HEK293T (cell line): ENCODE results near the gene EFEMP1.

Experiments used
- CTCF ChIA-PET: fragments of 350-600 bp; formaldehyde crosslinking; extraction: SDS; loops from one replicate; lab custom pipeline; 2021; ENCODE audit warnings: antibody characterized with exemption, inconsistent platforms; lab: Yijun Ruan, JAX
- POLR2A ChIA-PET: fragments of 350-600 bp; formaldehyde crosslinking; extraction: SDS; loops from one replicate; lab custom pipeline; 2020; ENCODE audit warnings: antibody characterized with exemption, inconsistent platforms; lab: Yijun Ruan, JAX
- DNase-seq: peaks from one replicate; pipeline ENCODE4 v3.0.0; 2012; ENCODE audit warnings: mixed read lengths; ENCODE audit errors: extremely low spot score
- ARNT ChIP-seq: fragments of 450-650 bp; IDR thresholded peaks from 2 replicates; pipeline ENCODE4 v1.6.1; 2017; ENCODE audit warnings: mild to moderate bottlenecking
- BHLHE40 ChIP-seq: fragments of 450-650 bp; IDR thresholded peaks from 2 replicates; pipeline ENCODE4 v1.6.1; 2016; ENCODE audit warnings: mild to moderate bottlenecking, moderate library complexity, borderline replicate concordance
- CTBP1 ChIP-seq: fragments of 450-650 bp; IDR thresholded peaks from 2 replicates; pipeline ENCODE4 v1.6.1; 2016; ENCODE audit warnings: borderline replicate concordance
- ELF4 ChIP-seq: fragments of 450-650 bp; IDR thresholded peaks from 2 replicates; pipeline ENCODE4 v1.6.1; 2017; ENCODE audit warnings: antibody characterized with exemption
- FOXA1 ChIP-seq: fragments of 450-650 bp; IDR thresholded peaks from 2 replicates; pipeline ENCODE4 v1.6.1; 2016; ENCODE audit warnings: mild to moderate bottlenecking
- FOXK2 ChIP-seq: fragments of 450-650 bp; IDR thresholded peaks from 2 replicates; pipeline ENCODE4 v1.6.1; 2016; ENCODE audit warnings: mild to moderate bottlenecking
- FOXM1 ChIP-seq: fragments of 450-650 bp; IDR thresholded peaks from 2 replicates; pipeline ENCODE4 v1.6.1; 2017; ENCODE audit warnings: mild to moderate bottlenecking, borderline replicate concordance
- HDGF ChIP-seq: fragments of 450-650 bp; IDR thresholded peaks from 2 replicates; pipeline ENCODE4 v1.6.1; 2017; ENCODE audit warnings: antibody characterized with exemption, borderline replicate concordance
- L3MBTL2 ChIP-seq: fragments of 450-650 bp; conservative IDR thresholded peaks from 2 replicates; pipeline ENCODE4 v1.6.1; 2016; ENCODE audit warnings: mild to moderate bottlenecking
- LEF1 ChIP-seq: fragments of 450-650 bp; IDR thresholded peaks from 2 replicates; pipeline ENCODE4 v1.6.1; 2017; ENCODE audit warnings: mild to moderate bottlenecking, borderline replicate concordance
- NFRKB ChIP-seq: fragments of 450-650 bp; IDR thresholded peaks from 2 replicates; pipeline ENCODE4 v1.6.1; 2016; ENCODE audit warnings: mild to moderate bottlenecking, moderate library complexity
- PKNOX1 ChIP-seq: fragments of 450-650 bp; IDR thresholded peaks from 2 replicates; pipeline ENCODE4 v1.6.1; 2016
- SP1 ChIP-seq: fragments of 450-650 bp; IDR thresholded peaks from 2 replicates; pipeline ENCODE4 v1.6.1; 2017
- SUZ12 ChIP-seq: fragments of 450-650 bp; IDR thresholded peaks from 2 replicates; pipeline ENCODE4 v1.6.1; 2016; ENCODE audit warnings: mild to moderate bottlenecking
- TARDBP ChIP-seq: fragments of 450-650 bp; IDR thresholded peaks from 2 replicates; pipeline ENCODE4 v1.6.1; 2016
- ZNF384 ChIP-seq: fragments of 450-650 bp; IDR thresholded peaks from 2 replicates; pipeline ENCODE4 v1.6.1; 2016

EFEMP1 gene

GRCh38 chr2:55883357-55883756 lies 40.2 kb downstream of the EFEMP1 start:
- TF ChIP-seq CTBP1, result no peak
- TF ChIP-seq PKNOX1, result no peak
- no peak for TF ChIP-seq ARNT
- TF ChIP-seq SUZ12, result no peak
- TF ChIP-seq ZNF384, result no peak
- TF ChIP-seq L3MBTL2, result no peak
- TF ChIP-seq NFRKB, result no peak
- TF ChIP-seq FOXM1, result no peak
- TF ChIP-seq TARDBP, result no peak
- no peak for TF ChIP-seq HDGF
- POLR2A ChIA-PET, result no interaction called here
- DNase-seq, result no peak
- CTCF ChIA-PET, result no interaction called here

GRCh38 chr2:55882954-55883353 lies 40.6 kb downstream of the EFEMP1 start:
- DNase-seq, result no peak
- CTCF ChIA-PET, result no interaction called here
- POLR2A ChIA-PET, result no interaction called here
- TF ChIP-seq ZNF384 (no peak), BHLHE40 (no peak), LEF1 (no peak), FOXM1 (no peak), SP1 (no peak), NFRKB (no peak), FOXA1 (no peak)

GRCh38 chr2:55880416-55881143 lies 43.0 kb downstream of the EFEMP1 start:
- ChIA-PET CTCF (no interaction called here), POLR2A (no interaction called here)
- TF ChIP-seq L3MBTL2 (no peak), BHLHE40 (no peak), HDGF (no peak), CTBP1 (no peak), PKNOX1 (no peak), LEF1 (no peak)
- no peak for DNase-seq

GRCh38 chr2:55879976-55880375 lies 43.6 kb downstream of the EFEMP1 start:
- TF ChIP-seq LEF1, result no peak
- no peak for TF ChIP-seq FOXK2
- no peak for TF ChIP-seq HDGF
- CTCF ChIA-PET, result no interaction called here

GRCh38 chr2:55877087-55877436 lies 46.5 kb downstream of the EFEMP1 start:
- POLR2A ChIA-PET, result no interaction called here
- TF ChIP-seq L3MBTL2, result no peak
- TF ChIP-seq HDGF, result no peak
- no peak for TF ChIP-seq FOXA1
- TF ChIP-seq SUZ12, result no peak
- no peak for TF ChIP-seq SP1
- TF ChIP-seq ZNF384, result no peak
- TF ChIP-seq PKNOX1, result no peak
- no peak for TF ChIP-seq FOXK2
- no peak for TF ChIP-seq LEF1
- TF ChIP-seq CTBP1, result no peak
- TF ChIP-seq ELF4, result no peak
- no peak for TF ChIP-seq NFRKB
- CTCF ChIA-PET, result no interaction called here
- no peak for DNase-seq

More at GRCh38 chr2:55879976-55880375, 43.6 kb downstream of the EFEMP1 start:
- no peak for DNase-seq
- POLR2A ChIA-PET, result no interaction called here

GRCh38 chr2:55876429-55877086 lies 47.0 kb downstream of the EFEMP1 start:
- no peak for TF ChIP-seq FOXM1
- TF ChIP-seq SUZ12, result no peak
- no peak for TF ChIP-seq HDGF
- TF ChIP-seq LEF1, result no peak
- no peak for DNase-seq
- ChIA-PET POLR2A (no interaction called here), CTCF (interaction anchor here (0.6 kb wide), 1 partner anchor 78 kb away, joined by 4 read pairs; no protein-coding TSS in a partner anchor)
